K562 (cell line): ENCODE measurements around the gene SYNPR.

Experiments used
- CCNT2 ChIP-seq: IDR thresholded peaks from 2 replicates; pipeline ENCODE4 v1.6.1; 2011; ENCODE audit warnings: borderline replicate concordance, low read depth, mild to moderate bottlenecking, moderate library complexity, mixed read lengths, low read length; ENCODE audit not compliant: insufficient read length; ENCODE audit errors: extremely low read depth
- CEBPB ChIP-seq: fragments of 450-650 bp; IDR thresholded peaks from 2 replicates; pipeline ENCODE4 v1.6.1; 2016; ENCODE audit warnings: missing genetic modification characterization, missing compliant biosample characterization
- CTCF ChIP-seq, 3 experiments: IDR thresholded peaks in 2 of 3; conservative IDR thresholded peaks in 1 of 3; 2 replicates each; pipeline ENCODE4 v1.5.1; 2011 to 2012; ENCODE audit warnings: low read length in 3 of 3, mild to moderate bottlenecking in 3 of 3, control low read depth in 2 of 3, improper control_type of control experiment in 1 of 3, inconsistent platforms in 1 of 3, low read depth in 1 of 3, mixed read lengths in 1 of 3, moderate library complexity in 1 of 3; ENCODE audit not compliant: insufficient read depth in 2 of 3
- CUX1 ChIP-seq: fragments of 200-800 bp; sonication (Bioruptor generic); IDR thresholded peaks from 2 replicates; pipeline ENCODE4 v1.6.1; 2016; ENCODE audit warnings: missing genetic modification characterization, missing compliant biosample characterization
- ESRRA ChIP-seq: fragments of 450-650 bp; IDR thresholded peaks from 2 replicates; pipeline ENCODE4 v1.6.1; 2014; ENCODE audit warnings: low read depth, mild to moderate bottlenecking, moderate library complexity, borderline replicate concordance
- ETV6 ChIP-seq, 3 experiments: fragments of 150-350 bp in 1 of 3; sonication (generic) in 1 of 3; formaldehyde crosslinking in 1 of 3; IDR thresholded peaks; 2 replicates each; pipeline versions ENCODE4 v1.6.1 to v1.8.0; 2014 to 2022; ENCODE audit warnings: borderline replicate concordance in 2 of 3, low read depth in 2 of 3, antibody characterized with exemption in 1 of 3, low read length in 1 of 3, mild to moderate bottlenecking in 1 of 3, missing genetic modification reagents in 1 of 3
- EZH2 ChIP-seq: IDR thresholded peaks from 2 replicates; pipeline ENCODE4 v1.6.1; 2012; ENCODE audit warnings: low read depth, mild to moderate bottlenecking, inconsistent platforms, low read length, borderline replicate concordance
- POLR2A ChIP-seq: fragments of 450-650 bp; conservative IDR thresholded peaks from 2 replicates; pipeline ENCODE4 v1.6.1; 2016
- SIN3A ChIP-seq, 2 experiments: fragments of 150-350 bp in 1 of 2; IDR thresholded peaks; 2 replicates each; pipeline ENCODE4 v1.6.1; 2011 to 2016; ENCODE audit warnings: borderline replicate concordance in 2 of 2, low read depth in 2 of 2, low read length in 2 of 2, mild to moderate bottlenecking in 2 of 2, moderate library complexity in 2 of 2; ENCODE audit not compliant: control insufficient read depth in 1 of 2
- U2AF1 ChIP-seq: fragments of 200-400 bp; formaldehyde crosslinking; optimal IDR thresholded peaks from 2 replicates; pipeline ENCODE3; 2017; ENCODE audit warnings: mild to moderate bottlenecking, low read depth, low read length, moderate library complexity
- ZNF384 ChIP-seq: IDR thresholded peaks from 2 replicates; pipeline ENCODE4 v1.6.1; 2012; ENCODE audit warnings: low read depth, low read length, improper control_type of control experiment
- ZZZ3 ChIP-seq: fragments of 450-650 bp; IDR thresholded peaks from 2 replicates; pipeline ENCODE4 v1.6.1; 2016; ENCODE audit warnings: antibody characterized with exemption, mild to moderate bottlenecking, moderate library complexity

GRCh38 chr3:63642488-63642887 lies 364.4 kb downstream of the SYNPR start:
- TF ChIP-seq CUX1 (no peak), CEBPB (tag) (no peak), ETV6 (IDR thresholded peaks at IDR 0.05; ENCODE audit: borderline replicate concordance in 1 of 2, low read depth in 2 of 2, low read length in 1 of 2) (no peak), ETV6 (CRISPR knock-in tag; IDR thresholded peaks at IDR 0.05; ENCODE audit: borderline replicate concordance) (no peak), EZH2 (no peak), ZNF384 (no peak), CTCF (IDR thresholded peaks at IDR 0.05 in 2 of 3, conservative IDR thresholded peaks at IDR 0.05 in 1 of 3; ENCODE audit: insufficient read depth in 2 of 3, low read depth in 1 of 3, low read length in 3 of 3) (no peak), ESRRA (no peak), CCNT2 (no peak), U2AF1 (no peak), ZZZ3 (no peak), SIN3A (IDR thresholded peaks at IDR 0.05; ENCODE audit: borderline replicate concordance in 2 of 2, control insufficient read depth in 1 of 2, low read depth in 2 of 2, low read length in 2 of 2) (no peak), POLR2A (no peak)
